GM18520 (cell line): ENCODE results near the gene IP6K1.
"Not testable (repeated sequence)": the region's sequence is repeated elsewhere in the genome, so short reads cannot be mapped to it uniquely, and the experiment has no call there.

ENCODE experiments used
- ATAC-seq: cut with Tn5 transposase; IDR thresholded peaks from one replicate; pipeline ENCODE4 v1.9.1; 2021; ENCODE audit not compliant: unreplicated experiment

IP6K1 gene

DNA sequence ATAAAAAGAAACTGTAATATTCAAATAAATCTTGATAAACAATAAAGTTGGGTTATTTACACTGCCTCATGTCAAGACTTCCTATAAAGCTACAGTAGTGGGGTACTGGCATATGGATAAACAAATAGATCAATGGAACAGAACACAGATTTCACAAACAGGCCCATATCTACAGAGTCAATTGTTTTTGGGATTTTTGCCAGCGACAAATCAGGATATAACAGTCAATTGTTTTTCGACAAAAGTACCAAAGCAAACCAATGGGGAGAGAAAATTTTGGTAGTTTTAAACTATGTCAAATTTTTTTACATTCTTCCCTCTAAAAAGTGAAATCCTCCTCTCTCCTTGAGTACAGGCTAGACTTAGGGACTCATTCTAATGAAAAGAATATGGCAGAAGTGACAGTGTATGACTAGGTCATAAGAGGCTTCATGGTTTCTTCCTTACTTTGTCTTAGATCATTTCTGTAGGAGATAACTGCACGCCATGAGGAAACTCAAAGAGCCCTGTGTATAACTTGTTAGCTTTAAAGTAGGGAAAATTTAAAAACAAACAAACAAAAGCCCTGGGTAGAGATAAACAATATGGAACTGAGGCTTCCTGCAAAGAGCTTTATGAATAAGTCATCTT is 16.9 kb downstream of the IP6K1 start:
- no peak for ATAC-seq

DNA sequence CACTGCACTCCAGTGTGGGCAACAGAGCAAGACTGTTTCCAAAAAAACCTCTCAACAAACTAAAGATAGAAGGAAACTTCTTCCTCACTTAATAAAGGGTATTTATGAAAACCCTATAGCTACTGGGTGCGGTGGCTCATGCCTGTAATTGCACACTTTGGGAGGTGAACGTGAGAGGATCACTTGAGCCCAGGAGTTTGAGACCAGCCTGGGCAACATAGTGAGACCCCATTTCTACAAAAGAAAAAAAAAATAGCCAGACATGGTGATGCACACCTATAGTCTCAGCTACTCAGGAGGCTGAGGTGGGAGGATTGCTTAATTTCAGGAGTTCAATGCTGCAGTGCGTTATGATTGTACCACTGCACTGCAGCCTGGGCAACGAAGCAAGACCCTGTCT is 22.4 kb downstream of the IP6K1 start:
- ATAC-seq, result no peak

GRCh38 chr3:49761661-49762060 is 24.7 kb downstream of the IP6K1 start:
- ATAC-seq, result no peak

DNA sequence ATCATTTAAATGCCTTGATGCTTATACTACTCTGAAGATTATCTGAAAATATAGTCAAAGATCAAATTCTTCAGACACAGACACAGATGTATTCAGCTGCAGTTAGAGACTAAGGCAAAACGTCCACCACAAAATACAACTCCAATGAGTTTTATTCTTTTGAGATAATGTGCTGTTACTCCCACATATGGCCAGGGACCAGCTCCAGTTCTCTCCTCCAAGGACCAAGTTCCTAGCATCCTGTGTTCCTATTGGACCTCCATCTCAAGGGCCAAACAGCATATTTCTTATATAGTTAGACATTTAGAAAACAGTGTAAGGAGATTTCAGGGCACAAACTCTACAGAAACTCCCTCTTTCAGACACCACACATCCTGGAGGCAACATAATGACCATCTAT is 27.1 kb downstream of the IP6K1 start:
- no peak for ATAC-seq

GRCh38 chr3:49757197-49757596 is 29.1 kb downstream of the IP6K1 start:
- ATAC-seq, result no peak

DNA sequence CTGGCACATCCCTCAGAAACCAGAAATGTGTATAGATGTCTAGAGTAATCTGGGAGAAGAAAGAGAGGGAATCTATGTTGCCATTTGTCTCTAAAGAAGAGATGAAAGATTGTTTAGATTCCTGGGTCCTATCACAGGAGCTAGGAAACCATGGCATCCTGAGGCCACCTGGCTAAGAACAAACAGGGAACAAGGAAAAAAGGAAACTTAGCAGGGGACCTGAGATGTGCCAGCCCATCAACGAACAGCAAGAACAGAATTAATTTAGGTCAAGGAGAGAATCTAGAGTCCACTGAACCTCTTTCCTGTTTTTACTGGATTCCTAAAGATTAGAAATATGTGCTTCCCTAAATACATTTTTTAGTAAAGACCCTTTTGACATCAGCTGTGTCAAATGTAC is 30.3 kb downstream of the IP6K1 start:
- ATAC-seq, result no peak

DNA sequence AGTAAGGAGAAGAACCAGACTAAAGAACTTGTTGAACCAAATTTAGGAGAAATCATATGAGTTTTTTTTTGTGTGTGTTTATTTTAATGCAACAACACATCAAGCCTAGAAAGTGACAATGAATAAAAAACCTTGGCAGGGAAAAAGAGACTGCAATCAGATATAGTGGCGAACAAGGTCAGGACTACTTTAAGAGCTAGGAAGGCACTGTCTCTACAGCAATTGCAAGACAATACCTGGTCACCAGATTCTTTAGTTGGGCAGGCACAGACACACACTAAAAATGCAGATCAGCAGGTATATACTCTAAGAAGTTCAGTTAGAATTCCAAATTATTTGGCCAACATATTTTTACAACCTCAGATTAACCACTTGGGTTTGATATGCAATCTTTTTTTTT is 31.8 kb downstream of the IP6K1 start:
- ATAC-seq, result no peak

DNA sequence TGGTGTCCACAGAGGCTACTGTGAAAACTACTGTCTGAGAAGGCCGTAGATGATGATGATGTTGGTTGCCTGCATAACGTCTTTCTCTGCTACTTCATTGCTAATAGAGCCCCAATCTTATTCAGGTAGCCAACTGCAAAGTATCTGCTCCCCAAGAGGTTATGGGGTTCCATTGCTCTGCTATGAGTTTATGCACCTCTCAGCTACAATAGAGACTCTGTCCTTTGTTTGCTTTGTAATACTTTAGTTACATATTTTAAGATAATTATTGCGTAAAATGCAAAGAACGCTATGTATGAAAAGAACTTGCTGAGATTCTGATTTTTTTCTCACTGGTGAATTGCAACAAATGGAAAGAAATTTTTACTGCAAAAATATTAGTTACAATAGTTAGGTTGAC is 34.8 kb downstream of the IP6K1 start:
- no peak for ATAC-seq

DNA sequence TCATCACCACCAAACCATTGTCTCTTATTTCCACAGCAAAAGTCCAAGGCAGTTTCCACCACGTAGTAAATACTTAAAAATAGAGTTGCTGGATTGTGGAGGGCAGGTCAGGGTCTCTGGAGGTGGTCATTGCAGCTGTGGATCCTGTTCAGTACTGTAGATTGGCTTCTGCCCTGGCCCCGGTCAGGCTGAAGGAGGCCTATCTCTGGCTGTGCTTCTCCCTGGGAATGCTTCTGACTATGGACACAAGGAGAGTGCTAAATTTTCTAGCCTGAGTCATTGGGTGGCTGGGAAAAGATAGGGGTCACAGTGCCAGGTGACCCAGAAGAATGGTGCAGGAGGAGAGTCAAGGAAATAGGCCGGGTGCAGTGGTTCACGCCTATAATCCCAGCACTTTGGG is 36.3 kb downstream of the IP6K1 start:
- ATAC-seq, result no peak

- ATAC-seq, result not testable (repeated sequence)
Measured at GRCh38 chr3:49748874-49749273, 37.5 kb downstream of the IP6K1 start.

DNA sequence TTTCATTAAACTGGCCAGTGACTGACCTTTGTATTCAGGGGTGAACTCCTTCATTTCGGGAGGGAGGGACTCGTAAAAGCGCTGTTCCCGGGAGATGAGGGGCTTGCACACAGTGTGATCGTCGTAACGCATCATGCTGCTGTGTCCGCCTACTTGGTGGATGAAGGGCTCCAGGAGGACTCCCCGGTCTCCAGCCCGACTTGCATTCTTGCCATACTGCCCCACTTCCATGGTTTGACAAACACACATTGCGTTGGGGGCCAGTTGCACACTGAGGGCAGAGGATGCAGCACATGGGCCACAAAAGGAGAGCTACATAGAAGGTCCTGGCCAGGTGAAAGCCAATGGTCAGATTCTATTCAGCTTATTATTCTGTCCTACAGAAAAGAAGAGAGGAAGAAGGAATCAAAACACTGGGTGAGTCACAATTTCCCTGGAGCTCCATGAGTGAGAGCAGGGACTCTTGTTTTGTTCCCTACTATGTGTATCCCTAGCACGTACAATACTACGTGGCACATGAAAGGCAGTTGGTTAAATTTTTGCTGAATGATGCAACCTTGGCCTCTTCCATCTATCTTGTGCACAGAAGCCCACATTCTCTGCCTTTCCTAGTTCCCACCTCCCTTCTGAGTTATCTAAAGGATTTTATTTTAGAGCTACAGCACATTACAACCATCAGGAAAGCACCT is 38.4 kb downstream of the IP6K1 start:
- ATAC-seq, result no peak

GRCh38 chr3:49745986-49746385 is 40.4 kb downstream of the IP6K1 start:
- no peak for ATAC-seq

- no peak for ATAC-seq
Measured at GRCh38 chr3:49740427-49740826, 45.9 kb downstream of the IP6K1 start.

DNA sequence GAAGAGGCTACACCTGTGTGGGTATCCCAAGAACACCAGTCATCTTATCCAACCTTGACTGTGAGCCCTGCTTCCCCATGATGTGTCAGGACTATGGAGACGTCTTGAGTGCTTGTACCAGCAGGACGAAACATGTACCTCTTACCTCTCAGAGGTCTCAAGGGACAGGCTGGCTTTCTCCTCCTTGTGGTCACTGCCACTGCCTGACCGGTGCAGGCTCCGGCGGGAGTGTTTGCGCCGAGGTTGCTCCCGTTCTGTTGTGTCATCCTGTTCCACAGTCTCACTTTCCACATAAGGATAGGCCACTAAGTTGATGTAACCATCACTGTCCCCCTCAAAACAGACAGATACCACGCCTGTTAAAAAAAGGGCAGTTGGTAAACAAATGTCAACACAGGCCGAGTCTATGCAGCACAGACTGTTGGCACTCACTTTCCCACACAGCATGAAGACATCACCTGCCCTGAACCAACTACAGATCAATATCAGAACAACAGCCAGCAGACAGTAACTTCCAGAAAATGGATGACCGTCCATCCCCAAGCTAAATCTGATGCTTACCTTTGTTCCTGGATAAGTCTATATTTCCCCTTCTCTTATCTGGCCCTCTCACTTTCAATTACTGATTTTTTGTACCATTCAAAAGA is 48.2 kb downstream of the IP6K1 start:
- no peak for ATAC-seq

GRCh38 chr3:49734752-49735151 is 51.6 kb downstream of the IP6K1 start:
- ATAC-seq, result no peak

DNA sequence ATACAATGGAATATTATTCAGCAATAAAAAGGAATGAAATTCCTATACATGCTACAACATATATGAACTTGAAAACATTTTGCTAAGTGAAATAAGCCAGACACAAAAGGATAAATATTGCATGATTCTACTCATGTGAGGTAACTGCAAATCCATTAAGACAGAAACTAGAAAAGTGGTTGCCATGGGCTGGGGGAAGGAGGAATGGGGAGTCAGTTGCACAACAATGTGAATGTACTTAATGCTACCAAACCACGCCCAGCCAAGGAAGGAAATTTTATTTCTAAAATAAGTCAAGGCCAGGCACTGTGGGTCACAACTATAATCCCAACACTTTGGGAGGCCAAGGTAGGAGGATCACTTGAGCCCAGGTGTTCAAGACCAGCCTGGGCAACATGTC is 52.8 kb downstream of the IP6K1 start:
- ATAC-seq, result no peak

DNA sequence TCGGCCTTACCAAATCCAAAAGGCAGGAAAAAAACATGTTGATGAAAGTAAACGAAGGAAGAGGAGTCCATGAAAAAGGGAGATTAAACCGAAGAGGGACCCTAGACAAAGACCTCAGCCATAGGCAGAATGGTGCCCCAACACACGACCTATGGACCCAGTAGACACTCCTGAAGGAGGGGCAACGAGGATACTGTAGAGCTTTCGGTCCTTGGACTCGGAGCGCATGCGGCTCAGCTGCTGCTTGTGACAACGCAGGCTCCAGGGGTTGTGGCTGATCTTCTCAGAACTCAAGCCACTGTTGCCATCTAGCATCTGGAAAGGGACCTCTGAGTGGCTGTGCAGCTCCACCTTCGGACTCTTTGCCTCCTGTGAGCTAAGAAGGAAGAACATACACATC is 53.7 kb downstream of the IP6K1 start:
- ATAC-seq, result no peak

GRCh38 chr3:49729966-49730609 is 56.3 kb downstream of the IP6K1 start:
- no peak for ATAC-seq

- no peak for ATAC-seq
Measured at GRCh38 chr3:49727924-49728361, 58.4 kb downstream of the IP6K1 start.

DNA sequence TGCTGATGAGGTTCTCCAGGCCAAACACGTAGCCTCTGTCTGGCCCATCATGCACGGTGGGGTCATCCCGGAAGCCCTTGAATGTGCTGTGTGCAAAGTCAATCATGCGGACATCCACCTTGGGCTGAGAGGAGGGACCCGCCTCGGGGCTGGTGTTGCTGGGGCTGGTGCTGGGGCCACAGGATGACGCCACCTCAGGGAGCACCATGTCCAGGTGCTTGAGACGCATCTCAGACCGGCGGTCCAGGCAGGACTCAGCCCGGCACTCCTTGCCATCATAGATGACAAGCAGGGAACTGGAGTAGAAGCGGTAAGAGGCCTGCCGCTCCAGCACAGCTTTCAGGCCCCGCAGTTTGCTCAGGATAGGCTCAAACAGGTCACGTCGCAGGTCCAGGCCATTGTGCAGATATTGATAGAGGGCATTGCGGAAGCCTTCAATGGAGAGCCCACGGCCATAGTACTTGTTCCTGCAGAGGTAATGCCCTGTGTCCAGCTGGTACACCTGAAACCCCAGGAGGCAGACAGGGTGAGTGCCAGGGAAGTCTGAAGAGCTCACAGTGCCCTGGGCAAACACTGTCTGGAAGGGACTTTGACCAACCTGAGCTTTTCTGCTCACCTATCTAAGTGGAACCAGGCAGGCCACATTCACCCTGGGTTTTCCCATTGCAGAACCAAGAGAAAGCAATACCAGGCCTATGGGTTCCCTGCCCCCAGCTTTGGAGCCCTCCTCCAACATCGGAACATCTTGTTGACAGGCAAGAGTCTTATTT is 59.0 kb downstream of the IP6K1 start:
- ATAC-seq, result no peak
